Measurements from ENCODE around the gene VGLL4.

Gene VGLL4

DNA sequence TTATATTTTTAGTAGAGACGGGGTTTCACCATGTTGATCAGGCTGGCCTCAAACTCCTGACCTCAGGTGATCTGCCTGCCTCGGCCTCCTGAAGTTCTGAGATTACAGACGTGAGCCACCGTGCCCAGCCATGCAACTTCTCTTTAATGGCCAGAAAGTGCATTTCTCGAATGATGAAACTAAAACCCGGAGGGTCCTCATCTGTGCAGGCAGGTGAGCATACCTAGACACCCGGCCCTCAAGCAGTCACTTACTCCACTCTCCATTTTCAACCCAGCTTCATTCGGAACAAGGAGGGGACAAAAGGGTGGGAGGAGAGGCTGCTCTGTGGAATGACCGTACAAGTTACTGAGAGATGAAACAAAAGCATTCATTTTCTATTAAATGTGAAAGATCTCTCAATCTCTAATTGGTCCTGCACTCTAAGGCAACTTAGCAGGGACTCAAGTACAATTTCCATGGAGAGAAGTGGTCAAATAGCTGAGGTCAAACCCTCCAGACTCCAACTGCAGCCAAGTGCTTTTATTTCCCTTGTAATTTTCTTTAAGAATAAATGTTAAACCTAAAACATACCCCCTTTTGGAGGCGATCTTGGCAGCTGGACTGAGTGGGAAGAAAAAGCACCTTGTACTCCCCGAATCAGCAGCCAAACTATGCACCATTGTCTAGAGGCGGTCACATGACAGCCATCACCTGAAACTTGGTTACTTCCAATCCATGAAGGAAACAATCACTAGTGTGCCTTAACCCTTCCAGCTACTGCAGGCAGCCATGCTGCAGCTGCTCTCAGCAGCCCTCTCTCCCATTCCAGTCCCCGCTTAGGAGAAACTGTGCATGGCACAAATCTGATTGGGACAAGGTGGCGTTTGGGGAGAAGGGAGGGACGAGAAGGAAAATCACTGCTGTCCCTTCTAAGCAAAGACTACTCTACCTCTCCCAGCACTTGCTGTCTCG is 62.2 kb downstream of the VGLL4 start:
- TF ChIP-seq, protein P1, sequence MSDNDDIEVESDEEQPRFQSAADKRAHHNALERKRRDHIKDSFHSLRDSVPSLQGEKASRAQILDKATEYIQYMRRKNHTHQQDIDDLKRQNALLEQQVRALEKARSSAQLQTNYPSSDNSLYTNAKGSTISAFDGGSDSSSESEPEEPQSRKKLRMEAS (IDR thresholded peaks at IDR 0.05): peak; percentile 31
- TF ChIP-seq TEAD4 (IDR thresholded peaks at IDR 0.05): 0 out of 2 replicates have a peak, but pooled peaks have one; percentile 12
- 0 out of 2 replicates have a peak, but pooled peaks have one; percentile 2 for TF ChIP-seq TAF1 (IDR thresholded peaks at IDR 0.05; ENCODE audit: low read depth)
- no peak for TF ChIP-seq CEBPB (IDR thresholded peaks at IDR 0.05)
- no peak for TF ChIP-seq ZBTB7A (IDR thresholded peaks at IDR 0.05; ENCODE audit: low read depth)
- peak; percentile 84 for TF ChIP-seq YY1 (IDR thresholded peaks at IDR 0.05; ENCODE audit: low read depth)
- TF ChIP-seq RAD21 (IDR thresholded peaks at IDR 0.05; ENCODE audit: low read depth): no peak
- TF ChIP-seq FOXM1 (IDR thresholded peaks at IDR 0.05; ENCODE audit: borderline replicate concordance, low read depth): peak; percentile 18; the same call in 1 of the 2 replicates
- TF ChIP-seq, protein P2, sequence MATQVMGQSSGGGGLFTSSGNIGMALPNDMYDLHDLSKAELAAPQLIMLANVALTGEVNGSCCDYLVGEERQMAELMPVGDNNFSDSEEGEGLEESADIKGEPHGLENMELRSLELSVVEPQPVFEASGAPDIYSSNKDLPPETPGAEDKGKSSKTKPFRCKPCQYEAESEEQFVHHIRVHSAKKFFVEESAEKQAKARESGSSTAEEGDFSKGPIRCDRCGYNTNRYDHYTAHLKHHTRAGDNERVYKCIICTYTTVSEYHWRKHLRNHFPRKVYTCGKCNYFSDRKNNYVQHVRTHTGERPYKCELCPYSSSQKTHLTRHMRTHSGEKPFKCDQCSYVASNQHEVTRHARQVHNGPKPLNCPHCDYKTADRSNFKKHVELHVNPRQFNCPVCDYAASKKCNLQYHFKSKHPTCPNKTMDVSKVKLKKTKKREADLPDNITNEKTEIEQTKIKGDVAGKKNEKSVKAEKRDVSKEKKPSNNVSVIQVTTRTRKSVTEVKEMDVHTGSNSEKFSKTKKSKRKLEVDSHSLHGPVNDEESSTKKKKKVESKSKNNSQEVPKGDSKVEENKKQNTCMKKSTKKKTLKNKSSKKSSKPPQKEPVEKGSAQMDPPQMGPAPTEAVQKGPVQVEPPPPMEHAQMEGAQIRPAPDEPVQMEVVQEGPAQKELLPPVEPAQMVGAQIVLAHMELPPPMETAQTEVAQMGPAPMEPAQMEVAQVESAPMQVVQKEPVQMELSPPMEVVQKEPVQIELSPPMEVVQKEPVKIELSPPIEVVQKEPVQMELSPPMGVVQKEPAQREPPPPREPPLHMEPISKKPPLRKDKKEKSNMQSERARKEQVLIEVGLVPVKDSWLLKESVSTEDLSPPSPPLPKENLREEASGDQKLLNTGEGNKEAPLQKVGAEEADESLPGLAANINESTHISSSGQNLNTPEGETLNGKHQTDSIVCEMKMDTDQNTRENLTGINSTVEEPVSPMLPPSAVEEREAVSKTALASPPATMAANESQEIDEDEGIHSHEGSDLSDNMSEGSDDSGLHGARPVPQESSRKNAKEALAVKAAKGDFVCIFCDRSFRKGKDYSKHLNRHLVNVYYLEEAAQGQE (IDR thresholded peaks at IDR 0.05; ENCODE audit: low read depth): no peak
- TF ChIP-seq EP300 (IDR thresholded peaks at IDR 0.05; ENCODE audit: borderline replicate concordance): no peak
- TF ChIP-seq, protein P3, sequence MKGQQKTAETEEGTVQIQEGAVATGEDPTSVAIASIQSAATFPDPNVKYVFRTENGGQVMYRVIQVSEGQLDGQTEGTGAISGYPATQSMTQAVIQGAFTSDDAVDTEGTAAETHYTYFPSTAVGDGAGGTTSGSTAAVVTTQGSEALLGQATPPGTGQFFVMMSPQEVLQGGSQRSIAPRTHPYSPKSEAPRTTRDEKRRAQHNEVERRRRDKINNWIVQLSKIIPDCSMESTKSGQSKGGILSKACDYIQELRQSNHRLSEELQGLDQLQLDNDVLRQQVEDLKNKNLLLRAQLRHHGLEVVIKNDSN (IDR thresholded peaks at IDR 0.05): peak; percentile 95
- peak; percentile 11; the same call in 1 of the 2 replicates for TF ChIP-seq TCF12 (IDR thresholded peaks at IDR 0.05; ENCODE audit: low read depth)
- no peak for TF ChIP-seq EGR1 (IDR thresholded peaks at IDR 0.05)
- TF ChIP-seq NFIC (IDR thresholded peaks at IDR 0.05): no peak

DNA sequence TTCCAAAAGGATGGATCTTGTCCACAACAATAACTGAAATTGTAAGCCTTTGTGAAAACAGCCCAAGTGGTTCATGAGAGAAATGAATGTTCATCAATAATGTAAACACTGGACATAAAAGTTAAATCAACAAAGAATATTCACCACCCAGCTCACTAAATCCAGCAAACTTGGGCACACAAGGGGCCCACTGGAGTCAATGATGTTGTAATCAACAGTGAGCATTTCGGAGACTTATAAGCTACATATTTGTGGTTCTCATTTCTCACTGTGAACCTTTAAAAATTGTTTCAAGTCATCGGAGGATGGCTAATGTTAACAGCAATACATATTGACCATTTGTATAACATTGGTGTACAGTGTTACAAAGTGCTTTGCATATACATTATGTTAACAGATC is 63.1 kb downstream of the VGLL4 start:
- TF ChIP-seq TCF12 (IDR thresholded peaks at IDR 0.05; ENCODE audit: low read depth) (no peak), EGR1 (IDR thresholded peaks at IDR 0.05) (no peak), FOXM1 (IDR thresholded peaks at IDR 0.05; ENCODE audit: borderline replicate concordance, low read depth) (no peak), TAF1 (IDR thresholded peaks at IDR 0.05; ENCODE audit: low read depth) (no peak), RAD21 (IDR thresholded peaks at IDR 0.05; ENCODE audit: low read depth) (no peak)
- TF ChIP-seq, protein P2 (IDR thresholded peaks at IDR 0.05; ENCODE audit: low read depth): no peak

DNA sequence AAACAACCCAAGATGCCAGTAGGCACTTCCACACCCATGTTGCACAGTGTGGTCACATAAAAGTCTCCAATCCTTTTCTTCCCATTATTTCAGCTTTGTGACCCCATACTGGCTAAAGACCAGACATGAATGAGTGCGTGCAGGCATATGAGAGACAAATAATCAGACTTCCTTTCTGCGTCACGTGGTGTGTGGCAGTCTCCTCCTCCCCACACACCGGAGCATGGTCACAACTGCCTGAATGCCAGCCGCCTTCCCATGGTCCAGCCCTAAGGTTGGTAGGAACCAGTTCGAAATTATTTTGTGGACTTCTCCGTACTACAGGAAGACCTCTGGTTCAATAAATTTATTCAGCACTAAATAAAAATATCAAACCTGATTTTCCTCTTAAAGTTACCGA is 65.5 kb downstream of the VGLL4 start:
- TF ChIP-seq RAD21 (IDR thresholded peaks at IDR 0.05; ENCODE audit: low read depth): no peak
- no peak for TF ChIP-seq ZBTB7A (IDR thresholded peaks at IDR 0.05; ENCODE audit: low read depth)
- TF ChIP-seq YY1 (IDR thresholded peaks at IDR 0.05; ENCODE audit: low read depth): no peak
- no peak for TF ChIP-seq EP300 (IDR thresholded peaks at IDR 0.05; ENCODE audit: borderline replicate concordance)
- no peak for TF ChIP-seq CEBPB (IDR thresholded peaks at IDR 0.05)
- no peak for TF ChIP-seq NFIC (IDR thresholded peaks at IDR 0.05)
- TF ChIP-seq, protein P1 (IDR thresholded peaks at IDR 0.05): no peak
- TF ChIP-seq TEAD4 (IDR thresholded peaks at IDR 0.05): no peak

DNA sequence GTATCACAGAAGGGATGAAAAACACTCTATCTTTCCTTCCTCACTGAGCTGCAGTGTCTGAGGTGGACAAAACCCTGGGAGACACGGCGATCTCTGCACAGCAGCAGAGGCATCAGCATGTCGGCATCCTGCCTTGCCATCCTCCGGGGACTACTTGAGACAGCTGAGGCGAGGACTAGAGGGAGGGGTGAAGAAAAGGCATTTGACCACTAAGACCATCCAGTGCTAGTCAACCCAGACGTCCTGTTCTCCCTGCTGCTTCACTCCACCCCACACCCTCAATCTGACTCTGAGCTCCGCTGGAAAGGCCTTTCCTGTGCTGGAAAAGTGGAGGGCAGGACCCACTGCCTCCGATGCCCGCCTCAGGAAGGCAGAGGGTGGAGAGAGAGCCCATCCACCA is 67.3 kb downstream of the VGLL4 start:
- TF ChIP-seq FOXM1 (IDR thresholded peaks at IDR 0.05; ENCODE audit: borderline replicate concordance, low read depth) (no peak), TCF12 (IDR thresholded peaks at IDR 0.05; ENCODE audit: low read depth) (no peak), CEBPB (IDR thresholded peaks at IDR 0.05) (no peak), CREB1 (IDR thresholded peaks at IDR 0.05; ENCODE audit: low read depth) (no peak), EP300 (IDR thresholded peaks at IDR 0.05; ENCODE audit: borderline replicate concordance) (no peak), TAF1 (IDR thresholded peaks at IDR 0.05; ENCODE audit: low read depth) (no peak), TEAD4 (IDR thresholded peaks at IDR 0.05) (no peak), RAD21 (IDR thresholded peaks at IDR 0.05; ENCODE audit: low read depth) (no peak), EGR1 (IDR thresholded peaks at IDR 0.05) (no peak), YY1 (IDR thresholded peaks at IDR 0.05; ENCODE audit: low read depth) (no peak), ZBTB7A (IDR thresholded peaks at IDR 0.05; ENCODE audit: low read depth) (no peak), NFIC (IDR thresholded peaks at IDR 0.05) (no peak)
- TF ChIP-seq, protein P3 (IDR thresholded peaks at IDR 0.05): no peak
- TF ChIP-seq, protein P2 (IDR thresholded peaks at IDR 0.05; ENCODE audit: low read depth): no peak
- TF ChIP-seq, protein P1 (IDR thresholded peaks at IDR 0.05): no peak

All from Ishikawa (cell line).